AG04449 (cell line): ENCODE data around the gene OR10D3.

Experiments
- CTCF ChIA-PET: fragments of 350-600 bp; formaldehyde crosslinking; extraction: SDS; loops from one replicate; lab custom pipeline; 2021; ENCODE audit warnings: antibody characterized with exemption; lab: Yijun Ruan, JAX
- POLR2A ChIA-PET: fragments of 400-600, 350-600 bp; formaldehyde crosslinking; extraction: SDS; loops from one replicate; lab custom pipeline; 2020; ENCODE audit warnings: antibody characterized with exemption, inconsistent platforms; lab: Yijun Ruan, JAX
- DNase-seq: peaks from one replicate; pipeline ENCODE4 v3.0.0-alpha.2; 2010; ENCODE audit warnings: low read depth, low spot score
- H3K4me3 ChIP-seq: 2 replicates; pipeline ENCODE4 v1.5.1; 2011; ENCODE audit warnings: low read depth, mild to moderate bottlenecking, control low read depth, low read length
- TF ChIP-seq, protein P1 (sequence below): IDR thresholded peaks from one replicate; pipeline ENCODE4 v1.5.1; 2011; ENCODE audit warnings: mild to moderate bottlenecking, moderate library complexity, low read length, control low read depth, inconsistent platforms; ENCODE audit not compliant: insufficient read depth; ENCODE audit errors: missing control alignments

OR10D3 gene

DNA sequence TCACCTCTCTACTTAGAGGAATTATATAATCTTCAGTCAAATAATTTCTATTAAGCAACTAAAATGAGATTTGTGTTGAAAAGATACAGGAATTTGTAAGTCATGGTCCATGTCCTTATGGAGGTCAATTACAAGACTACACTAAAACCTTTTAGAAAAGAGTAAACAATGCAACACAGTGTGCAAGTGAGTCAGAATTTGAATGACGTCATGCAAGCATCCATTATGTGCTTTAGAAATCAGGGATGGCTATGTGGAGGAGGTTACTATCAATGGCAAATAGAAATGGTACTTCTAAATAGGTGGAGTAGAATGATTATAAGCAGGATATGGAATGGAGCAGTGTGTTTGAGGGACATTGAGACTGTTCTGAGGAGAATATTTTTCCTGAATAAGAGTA, 16.6 kb downstream of the OR10D3 start:
- ChIA-PET POLR2A (no interaction called here), CTCF (interaction anchor here (4.8 kb wide), 1 partner anchor 130 kb away, joined by 57 read pairs; no protein-coding TSS in a partner anchor)
- TF ChIP-seq, protein P1, sequence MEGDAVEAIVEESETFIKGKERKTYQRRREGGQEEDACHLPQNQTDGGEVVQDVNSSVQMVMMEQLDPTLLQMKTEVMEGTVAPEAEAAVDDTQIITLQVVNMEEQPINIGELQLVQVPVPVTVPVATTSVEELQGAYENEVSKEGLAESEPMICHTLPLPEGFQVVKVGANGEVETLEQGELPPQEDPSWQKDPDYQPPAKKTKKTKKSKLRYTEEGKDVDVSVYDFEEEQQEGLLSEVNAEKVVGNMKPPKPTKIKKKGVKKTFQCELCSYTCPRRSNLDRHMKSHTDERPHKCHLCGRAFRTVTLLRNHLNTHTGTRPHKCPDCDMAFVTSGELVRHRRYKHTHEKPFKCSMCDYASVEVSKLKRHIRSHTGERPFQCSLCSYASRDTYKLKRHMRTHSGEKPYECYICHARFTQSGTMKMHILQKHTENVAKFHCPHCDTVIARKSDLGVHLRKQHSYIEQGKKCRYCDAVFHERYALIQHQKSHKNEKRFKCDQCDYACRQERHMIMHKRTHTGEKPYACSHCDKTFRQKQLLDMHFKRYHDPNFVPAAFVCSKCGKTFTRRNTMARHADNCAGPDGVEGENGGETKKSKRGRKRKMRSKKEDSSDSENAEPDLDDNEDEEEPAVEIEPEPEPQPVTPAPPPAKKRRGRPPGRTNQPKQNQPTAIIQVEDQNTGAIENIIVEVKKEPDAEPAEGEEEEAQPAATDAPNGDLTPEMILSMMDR: no peak
- no peak overlapping the region for H3K4me3 ChIP-seq
- DNase-seq: no peak

DNA sequence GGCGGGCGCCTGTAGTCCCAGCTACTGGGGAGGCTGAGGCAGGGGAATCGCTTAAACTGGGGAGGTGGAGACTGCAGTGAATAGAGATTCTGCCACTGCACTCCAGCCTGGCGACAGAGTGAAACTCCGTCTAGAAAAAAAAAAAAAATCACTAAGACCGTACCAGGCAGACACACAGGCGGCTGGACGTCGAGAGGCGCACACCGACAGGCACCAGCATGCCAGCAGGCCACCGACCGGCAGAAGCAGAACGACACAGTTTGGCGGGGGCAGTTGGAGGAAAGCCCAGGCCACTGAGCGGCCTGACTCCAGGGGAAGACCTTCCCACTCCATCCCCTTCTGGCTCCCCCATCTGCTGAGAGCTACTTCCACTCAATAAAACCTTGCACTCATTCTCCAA, 17.5 kb downstream of the OR10D3 start:
- CTCF ChIA-PET: no interaction called here

DNA sequence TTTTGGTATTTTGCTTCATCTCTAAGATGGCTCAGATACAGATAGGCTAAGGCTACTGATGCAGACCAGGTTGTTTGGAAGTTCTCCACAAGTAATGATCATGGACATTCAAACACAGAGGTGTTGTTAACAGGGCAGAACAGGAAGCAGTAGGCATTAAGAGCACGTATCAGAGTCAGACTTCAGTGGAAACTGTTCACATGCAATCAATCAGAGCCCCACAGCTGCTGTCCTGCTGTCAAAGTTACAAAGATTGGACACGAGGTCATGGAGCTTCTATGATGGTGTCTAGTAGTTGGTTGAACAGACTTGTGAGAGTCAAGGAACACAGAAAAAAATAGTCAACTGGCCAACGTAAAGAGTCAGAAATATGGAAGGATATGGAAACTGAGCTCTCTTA, 19.8 kb downstream of the OR10D3 start:
- ChIA-PET CTCF (no interaction called here), POLR2A (no interaction called here)
- DNase-seq: no peak
- no peak overlapping the region for H3K4me3 ChIP-seq
- TF ChIP-seq, protein P1: no peak

More for the DNA sequence above, 17.5 kb downstream of the OR10D3 start:
- no peak for DNase-seq
- POLR2A ChIA-PET: no interaction called here
- TF ChIP-seq, protein P1: no peak
- H3K4me3 ChIP-seq: no peak overlapping the region

DNA sequence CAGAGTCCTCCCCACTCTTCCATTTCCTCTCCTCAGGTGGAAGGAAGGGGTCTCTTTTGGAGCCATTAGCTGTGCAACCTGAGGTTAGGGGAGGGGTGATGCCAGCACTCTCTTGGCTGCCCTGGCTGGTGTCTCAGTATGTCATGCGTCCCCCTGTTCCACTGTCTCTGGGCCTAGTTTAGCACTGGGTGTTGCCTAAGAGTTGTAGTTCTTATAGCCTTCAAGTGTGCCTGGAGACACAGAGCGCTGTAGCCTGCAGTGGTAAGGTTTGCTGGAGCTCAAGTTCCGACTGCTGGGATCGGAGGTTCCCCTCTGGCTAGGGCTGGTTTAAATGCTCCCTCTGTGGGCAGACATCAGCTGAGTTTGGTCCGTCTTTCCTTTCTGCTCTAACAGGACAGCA, 20.9 kb downstream of the OR10D3 start:
- H3K4me3 ChIP-seq: no peak overlapping the region
- no peak for DNase-seq
- ChIA-PET CTCF (interaction anchor here (0.9 kb wide), 1 partner anchor 132 kb away, joined by 4 read pairs; no protein-coding TSS in a partner anchor), POLR2A (no interaction called here)
- TF ChIP-seq, protein P1: no peak

DNA sequence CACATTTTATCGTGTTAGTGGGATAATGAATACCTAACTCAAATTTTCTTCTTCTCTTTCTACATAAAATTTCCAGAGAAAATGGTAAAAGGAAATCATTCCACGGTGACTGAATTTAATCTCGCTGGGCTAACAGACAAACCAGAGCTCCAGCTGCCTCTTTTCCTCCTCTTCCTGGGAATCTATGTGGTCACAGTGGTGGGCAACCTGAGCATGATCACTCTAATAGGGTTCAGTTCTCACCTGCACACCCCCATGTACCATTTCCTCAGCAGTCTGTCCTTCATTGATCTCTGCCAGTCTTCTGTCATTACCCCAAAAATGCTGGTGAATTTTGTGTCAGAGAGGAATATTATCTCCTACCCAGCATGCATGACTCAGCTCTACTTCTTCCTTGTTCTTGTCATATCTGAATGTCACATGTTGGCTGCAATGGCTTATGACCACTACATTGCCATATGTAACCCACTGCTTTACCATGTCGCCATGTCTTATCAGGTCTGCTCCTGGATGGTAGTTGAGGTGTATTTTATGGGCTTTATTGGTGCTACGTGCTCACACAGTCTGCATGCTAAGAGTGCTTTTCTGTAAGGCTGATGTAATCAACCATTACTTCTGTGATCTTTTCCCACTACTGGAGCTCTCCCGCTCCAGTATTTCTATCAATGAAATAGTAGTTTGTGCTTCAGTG, 24.1 kb downstream of the OR10D3 start:
- TF ChIP-seq, protein P1: no peak
- DNase-seq: no peak
- POLR2A ChIA-PET: no interaction called here
- CTCF ChIA-PET: interaction anchor here (0.8 kb wide), 1 partner anchor 13 kb away, joined by 3 read pairs; no protein-coding TSS in a partner anchor
- H3K4me3 ChIP-seq: no peak overlapping the region

DNA sequence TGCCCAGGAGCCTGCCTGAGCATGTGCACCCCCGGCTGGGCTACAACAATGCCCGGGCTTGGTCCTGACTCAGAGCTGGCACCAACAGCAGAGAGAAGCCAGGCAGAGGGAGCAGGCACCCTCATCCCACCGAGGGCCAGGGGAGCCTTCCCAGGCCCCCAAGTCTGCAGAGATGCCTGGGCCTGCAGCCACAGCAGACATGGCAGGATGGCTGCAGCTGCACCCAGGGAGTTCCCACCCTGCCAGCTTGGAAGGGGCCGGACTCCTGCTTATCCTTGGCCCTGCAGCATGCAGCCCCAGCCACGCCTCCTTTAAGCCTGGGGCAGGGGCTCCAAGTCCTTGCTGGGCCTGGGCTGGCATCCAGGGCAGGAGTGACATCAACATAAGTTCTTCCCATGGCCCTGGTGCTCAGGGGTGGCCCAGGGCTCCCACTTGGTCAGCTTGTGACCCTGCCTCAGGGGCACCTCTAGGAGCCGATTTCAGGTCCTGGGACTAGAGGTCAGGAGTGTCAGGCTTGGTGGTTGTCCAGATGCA, 26.7 kb downstream of the OR10D3 start:
- no peak for DNase-seq
- ChIA-PET POLR2A (no interaction called here), CTCF (interaction anchor here (1.2 kb wide), 1 partner anchor 15 kb away, joined by 3 read pairs; no protein-coding TSS in a partner anchor)
- no peak overlapping the region for H3K4me3 ChIP-seq
- TF ChIP-seq, protein P1: no peak
